MCF 10A (cell line): ENCODE results near the gene RALGDS. TPM values are rescaled to one million over a fixed set of nuclear protein-coding genes. Genes with fewer than 3 reads are reported as not detected.

ENCODE experiments used
- BruUV-seq: library from RNA; stranded (reverse); fragments of 400-500 nt; replicated peaks from 2 replicates; lab custom pipeline; 2021; lab: Mats Ljungman, UMichigan
- CTCF ChIA-PET: fragments of 300-600 bp; sonication (Branson Sonifier 250); formaldehyde crosslinking; extraction: SDS; loops from one replicate; lab custom pipeline; 2021; ENCODE audit warnings: antibody characterized with exemption, inconsistent platforms; lab: Yijun Ruan, JAX
- POLR2A ChIA-PET: fragments of 300-600, 350-650 bp; sonication (Branson Sonifier 250); formaldehyde crosslinking; extraction: SDS; loops from one replicate; lab custom pipeline; 2020; ENCODE audit warnings: antibody characterized with exemption, inconsistent platforms; lab: Yijun Ruan, JAX
- DNase-seq: peaks from one replicate; pipeline ENCODE4 v3.0.0-alpha.2; 2018; ENCODE audit not compliant: unreplicated experiment
- H3K27ac Mint-ChIP-seq: one replicate; pipeline ENCODE4 v1.8.0; 2022; ENCODE audit warnings: mild to moderate bottlenecking, low read depth, mixed read lengths; ENCODE audit not compliant: unreplicated experiment
- H3K27me3 Mint-ChIP-seq: one replicate; pipeline ENCODE4 v1.8.0; 2022; ENCODE audit warnings: mixed read lengths; ENCODE audit not compliant: insufficient read depth, unreplicated experiment
- H3K36me3 Mint-ChIP-seq: one replicate; pipeline ENCODE4 v1.8.0; 2022; ENCODE audit warnings: mild to moderate bottlenecking, moderate library complexity, mixed read lengths; ENCODE audit not compliant: insufficient read depth, unreplicated experiment
- H3K4me1 Mint-ChIP-seq: one replicate; pipeline ENCODE4 v1.8.0; 2022; ENCODE audit warnings: mixed read lengths; ENCODE audit not compliant: insufficient read depth, unreplicated experiment
- H3K4me3 Mint-ChIP-seq: one replicate; pipeline ENCODE4 v1.8.0; 2022; ENCODE audit warnings: mild to moderate bottlenecking, moderate library complexity, mixed read lengths; ENCODE audit not compliant: unreplicated experiment
- H3K9me3 Mint-ChIP-seq: one replicate; pipeline ENCODE4 v1.8.0; 2022; ENCODE audit warnings: mixed read lengths; ENCODE audit not compliant: unreplicated experiment
- intact Hi-C: fragments of 100-400 bp; cut with micrococcal nuclease; formaldehyde crosslinking; loops from 2 replicates; pipeline ENCODE4 v1.14.1; 2022
- total RNA-seq: library from RNA; stranded (reverse); gene quantifications from 2 replicates; pipeline ENCODE4 v1.2.3, GENCODE V29; 2022
- TF ChIP-seq, protein P1 (sequence below): fragments of 200-600 bp; IDR thresholded peaks from one replicate; pipeline ENCODE4 v1.8.0; 2022; ENCODE audit warnings: antibody characterized with exemption, mild to moderate bottlenecking; ENCODE audit not compliant: unreplicated experiment

Gene RALGDS
- total RNA-seq, 1 experiment from 2014 or later: 14.2 TPM

DNA sequence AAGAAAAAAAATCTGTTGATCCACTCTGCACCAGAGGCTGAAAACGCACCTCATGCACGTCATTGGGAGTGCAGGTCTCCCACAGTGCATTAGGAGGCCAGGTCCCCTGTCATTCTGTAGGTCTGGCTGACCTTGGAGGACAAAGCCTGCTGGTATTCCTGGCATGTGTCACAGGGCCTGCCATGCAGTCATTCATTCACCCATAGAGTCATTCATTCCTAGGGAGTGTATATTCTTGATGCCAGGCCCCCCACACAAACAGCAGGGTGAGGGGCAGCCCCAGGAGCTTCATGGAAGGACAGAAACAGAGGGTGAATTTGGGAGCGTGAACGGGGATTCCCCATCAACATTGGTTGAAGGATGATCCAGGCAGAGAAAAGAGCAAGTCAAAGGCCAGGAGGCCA is 40.5 kb upstream of the RALGDS start:
- CTCF ChIA-PET: interaction anchor here (0.6 to 0.8 kb wide), 2 partner anchors 9 to 907 kb away, joined by 3 to 4 read pairs; no protein-coding TSS in a partner anchor

DNA sequence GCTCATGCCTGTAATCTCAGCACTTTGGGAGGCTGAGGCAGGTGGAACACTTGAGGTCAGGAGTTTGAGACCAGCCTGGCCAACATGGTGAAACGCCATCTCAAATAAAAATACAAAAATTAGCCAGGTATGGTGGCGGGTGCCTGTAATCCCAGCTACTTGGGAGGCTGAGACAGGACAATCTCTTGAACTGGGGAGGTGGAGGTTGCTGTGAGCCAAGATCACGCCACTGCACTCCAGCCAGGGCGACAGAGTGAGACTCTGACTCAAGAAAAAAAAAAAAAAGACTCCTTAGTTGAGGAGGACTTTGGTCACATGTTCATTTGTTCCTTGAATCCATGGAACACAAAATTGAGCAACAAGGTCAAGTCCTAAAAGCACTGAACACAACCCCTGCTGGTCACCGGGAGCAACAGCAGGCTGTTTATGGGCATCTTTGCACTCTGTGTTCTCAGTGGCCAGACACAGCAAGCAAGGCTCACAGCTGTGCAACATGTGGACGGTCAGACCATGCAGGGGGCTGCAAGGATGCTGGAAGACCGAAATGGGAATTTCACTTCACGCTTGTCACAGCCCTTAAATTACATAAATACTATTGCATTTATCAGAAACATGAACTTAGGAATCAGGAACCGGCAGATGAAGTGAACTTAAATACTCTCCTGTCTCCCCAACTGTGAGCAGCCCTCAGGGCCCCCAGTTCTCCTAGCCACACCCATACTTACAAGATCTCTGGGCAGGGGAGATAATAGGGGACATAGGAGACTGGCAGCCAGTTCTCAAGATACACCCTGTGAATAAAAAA is 39.9 kb upstream of the RALGDS start:
- no peaks in the 10 kb centered on the region for H3K4me1 Mint-ChIP-seq
- H3K27ac Mint-ChIP-seq: peak overlapping the region; percentile 63
- BruUV-seq: no TSS peak
- H3K36me3 Mint-ChIP-seq: no peaks in the 10 kb centered on the region
- ChIA-PET POLR2A (interaction anchor here (0.7 to 1.0 kb wide), 2 partner anchors 12 to 169 kb away, joined by 3 read pairs; no protein-coding TSS in a partner anchor), CTCF (interaction anchor here (0.6 to 1.2 kb wide), 5 partner anchors 10 to 908 kb away, joined by 3 to 6 read pairs (median 4); no protein-coding TSS in a partner anchor)
- no peaks in the 10 kb centered on the region for H3K9me3 Mint-ChIP-seq
- H3K4me3 Mint-ChIP-seq: no peak overlapping the region
- TF ChIP-seq, protein P1, sequence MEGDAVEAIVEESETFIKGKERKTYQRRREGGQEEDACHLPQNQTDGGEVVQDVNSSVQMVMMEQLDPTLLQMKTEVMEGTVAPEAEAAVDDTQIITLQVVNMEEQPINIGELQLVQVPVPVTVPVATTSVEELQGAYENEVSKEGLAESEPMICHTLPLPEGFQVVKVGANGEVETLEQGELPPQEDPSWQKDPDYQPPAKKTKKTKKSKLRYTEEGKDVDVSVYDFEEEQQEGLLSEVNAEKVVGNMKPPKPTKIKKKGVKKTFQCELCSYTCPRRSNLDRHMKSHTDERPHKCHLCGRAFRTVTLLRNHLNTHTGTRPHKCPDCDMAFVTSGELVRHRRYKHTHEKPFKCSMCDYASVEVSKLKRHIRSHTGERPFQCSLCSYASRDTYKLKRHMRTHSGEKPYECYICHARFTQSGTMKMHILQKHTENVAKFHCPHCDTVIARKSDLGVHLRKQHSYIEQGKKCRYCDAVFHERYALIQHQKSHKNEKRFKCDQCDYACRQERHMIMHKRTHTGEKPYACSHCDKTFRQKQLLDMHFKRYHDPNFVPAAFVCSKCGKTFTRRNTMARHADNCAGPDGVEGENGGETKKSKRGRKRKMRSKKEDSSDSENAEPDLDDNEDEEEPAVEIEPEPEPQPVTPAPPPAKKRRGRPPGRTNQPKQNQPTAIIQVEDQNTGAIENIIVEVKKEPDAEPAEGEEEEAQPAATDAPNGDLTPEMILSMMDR: peak; percentile 59
- peak; percentile 86 for DNase-seq
- intact Hi-C loops: no loop called here
- H3K27me3 Mint-ChIP-seq: no peaks in the 10 kb centered on the region

More for the DNA sequence above, 40.5 kb upstream of the RALGDS start:
- Mint-ChIP-seq H3K36me3 (no peaks in the 10 kb centered on the region), H3K27ac (no peak overlapping the region), H3K27me3 (no peaks in the 10 kb centered on the region), H3K9me3 (no peaks in the 10 kb centered on the region), H3K4me3 (no peak overlapping the region), H3K4me1 (no peaks in the 10 kb centered on the region)
- no peak for DNase-seq
- TF ChIP-seq, protein P1: no peak
- POLR2A ChIA-PET: no interaction called here
- no TSS peak for BruUV-seq
- intact Hi-C loops: no loop called here

DNA sequence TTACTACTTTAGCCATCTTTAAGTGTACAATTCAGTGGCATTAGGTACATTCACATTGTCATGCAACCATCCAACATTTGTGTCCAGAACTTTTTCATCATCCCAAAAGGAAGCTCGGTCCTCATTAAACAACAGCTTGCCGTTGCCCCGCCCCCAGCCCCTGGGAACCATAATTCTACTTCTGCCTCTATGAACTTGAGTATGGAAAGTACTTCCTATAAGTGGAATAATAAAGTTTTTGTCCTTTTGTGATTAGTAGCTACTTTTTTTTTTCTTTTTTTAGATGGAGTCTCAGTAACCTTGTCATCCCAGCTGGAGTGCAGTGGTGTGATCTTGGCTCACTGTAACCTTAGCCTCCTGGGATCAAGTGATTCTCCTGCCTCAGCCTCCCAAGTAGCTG is 37.7 kb upstream of the RALGDS start:
- H3K4me3 Mint-ChIP-seq: no peak overlapping the region
- H3K36me3 Mint-ChIP-seq: no peaks in the 10 kb centered on the region
- ChIA-PET POLR2A (interaction anchor here (0.7 to 2.1 kb wide), 4 partner anchors 9 to 1253 kb away, joined by 3 to 8 read pairs (median 5); partner anchors contain the start of genes MED22 and RPL7A), CTCF (interaction anchor here (0.5 to 1.0 kb wide), 4 partner anchors 7 to 124 kb away, joined by 3 to 7 read pairs (median 3); no protein-coding TSS in a partner anchor)
- TF ChIP-seq, protein P1: no peak
- no peak for DNase-seq
- no peaks in the 10 kb centered on the region for H3K9me3 Mint-ChIP-seq
- H3K27ac Mint-ChIP-seq: no peak overlapping the region
- H3K27me3 Mint-ChIP-seq: no peaks in the 10 kb centered on the region
- intact Hi-C loops: no loop called here
- BruUV-seq: no TSS peak
- H3K4me1 Mint-ChIP-seq: no peaks in the 10 kb centered on the region

DNA sequence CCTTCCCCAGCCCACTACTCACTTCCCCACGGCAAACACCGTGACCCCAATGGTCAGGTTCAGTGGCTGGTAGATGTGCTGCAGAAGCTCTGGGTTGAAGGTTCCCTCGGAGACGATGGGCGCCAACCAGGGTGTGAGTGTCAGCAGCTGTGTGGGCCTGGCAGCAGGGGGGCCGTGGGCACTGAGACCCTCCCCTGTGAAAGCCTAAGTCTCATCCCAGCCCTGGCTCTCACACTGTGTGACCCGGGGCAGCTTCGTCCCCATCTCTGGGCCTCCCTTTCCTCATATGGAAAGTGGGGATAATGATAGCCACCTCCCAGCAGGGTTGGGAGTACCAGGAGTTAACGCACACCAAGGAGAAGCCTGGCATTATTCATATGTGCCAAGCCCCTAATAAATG is 34.1 kb upstream of the RALGDS start:
- ChIA-PET CTCF (interaction anchor here (0.6 to 1.3 kb wide), 6 partner anchors 8 to 1046 kb away, joined by 3 to 4 read pairs (median 3); no protein-coding TSS in a partner anchor), POLR2A (interaction anchor here (1.0 to 1.2 kb wide), 2 partner anchors 22 to 29 kb away, joined by 3 to 5 read pairs; no protein-coding TSS in a partner anchor)
- BruUV-seq: no TSS peak
- Mint-ChIP-seq H3K9me3 (no peaks in the 10 kb centered on the region), H3K27me3 (no peaks in the 10 kb centered on the region), H3K27ac (no peak overlapping the region), H3K36me3 (no peaks in the 10 kb centered on the region), H3K4me1 (no peaks in the 10 kb centered on the region), H3K4me3 (no peak overlapping the region)
- intact Hi-C loops: no loop called here
- TF ChIP-seq, protein P1: no peak
- DNase-seq: no peak
